SU-DHL-6 (cell line): ENCODE results near the gene BICDL2.

ENCODE experiments used
- CTCF ChIP-seq: fragments of 200-600 bp; sonication (generic); IDR thresholded peaks from one replicate; pipeline ENCODE4 v1.5.1; 2017; ENCODE audit warnings: antibody characterized with exemption, mild to moderate bottlenecking, low read length, moderate library complexity; ENCODE audit not compliant: insufficient read depth, poor library complexity, severe bottlenecking
- EZH2phosphoT487 ChIP-seq: fragments of 200-600 bp; sonication (generic), shearing (Covaris generic); conservative IDR thresholded peaks from 2 replicates; pipeline ENCODE4 v1.6.1; 2018; ENCODE audit warnings: mild to moderate bottlenecking, antibody characterized with exemption, low read length, moderate library complexity, mixed read lengths

GRCh38 chr16:3027983-3028715 is 8.6 kb downstream of the BICDL2 start:
- TF ChIP-seq CTCF (peak; percentile 72), EZH2phosphoT487 (no peak)
